ENCODE measurements around the gene MAP1S.

DNA sequence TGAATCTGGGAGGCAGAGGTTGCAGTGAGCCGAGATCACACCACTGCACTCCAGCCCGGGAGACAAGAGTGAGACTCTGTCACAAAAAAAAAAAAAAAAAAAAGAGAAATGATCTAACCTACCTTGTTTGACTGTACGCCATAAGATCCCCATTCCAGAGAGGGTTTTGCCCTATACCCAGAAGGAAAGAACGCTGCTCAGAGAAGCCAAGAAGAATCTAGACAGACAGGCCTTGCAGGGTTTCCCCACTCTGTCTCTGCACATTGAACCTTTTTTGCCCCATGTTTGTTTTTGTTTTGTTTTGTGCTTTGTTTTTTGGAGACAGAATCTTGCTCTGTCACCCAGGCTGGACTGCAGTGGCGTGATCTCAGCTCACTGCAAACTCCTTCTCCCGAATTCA, 7.4 kb upstream of the MAP1S start:
- TF ChIP-seq, protein P1, sequence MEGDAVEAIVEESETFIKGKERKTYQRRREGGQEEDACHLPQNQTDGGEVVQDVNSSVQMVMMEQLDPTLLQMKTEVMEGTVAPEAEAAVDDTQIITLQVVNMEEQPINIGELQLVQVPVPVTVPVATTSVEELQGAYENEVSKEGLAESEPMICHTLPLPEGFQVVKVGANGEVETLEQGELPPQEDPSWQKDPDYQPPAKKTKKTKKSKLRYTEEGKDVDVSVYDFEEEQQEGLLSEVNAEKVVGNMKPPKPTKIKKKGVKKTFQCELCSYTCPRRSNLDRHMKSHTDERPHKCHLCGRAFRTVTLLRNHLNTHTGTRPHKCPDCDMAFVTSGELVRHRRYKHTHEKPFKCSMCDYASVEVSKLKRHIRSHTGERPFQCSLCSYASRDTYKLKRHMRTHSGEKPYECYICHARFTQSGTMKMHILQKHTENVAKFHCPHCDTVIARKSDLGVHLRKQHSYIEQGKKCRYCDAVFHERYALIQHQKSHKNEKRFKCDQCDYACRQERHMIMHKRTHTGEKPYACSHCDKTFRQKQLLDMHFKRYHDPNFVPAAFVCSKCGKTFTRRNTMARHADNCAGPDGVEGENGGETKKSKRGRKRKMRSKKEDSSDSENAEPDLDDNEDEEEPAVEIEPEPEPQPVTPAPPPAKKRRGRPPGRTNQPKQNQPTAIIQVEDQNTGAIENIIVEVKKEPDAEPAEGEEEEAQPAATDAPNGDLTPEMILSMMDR (IDR thresholded peaks at IDR 0.05; ENCODE audit: low read length) = no peak
- TF ChIP-seq EZH2phosphoT487 (IDR thresholded peaks at IDR 0.05; ENCODE audit: low read length) (no peak), EZH2 (optimal IDR thresholded peaks at IDR 0.05; ENCODE audit: low read depth, low read length) (no peak)
